ENCODE data around the gene HMGXB3.

DNA sequence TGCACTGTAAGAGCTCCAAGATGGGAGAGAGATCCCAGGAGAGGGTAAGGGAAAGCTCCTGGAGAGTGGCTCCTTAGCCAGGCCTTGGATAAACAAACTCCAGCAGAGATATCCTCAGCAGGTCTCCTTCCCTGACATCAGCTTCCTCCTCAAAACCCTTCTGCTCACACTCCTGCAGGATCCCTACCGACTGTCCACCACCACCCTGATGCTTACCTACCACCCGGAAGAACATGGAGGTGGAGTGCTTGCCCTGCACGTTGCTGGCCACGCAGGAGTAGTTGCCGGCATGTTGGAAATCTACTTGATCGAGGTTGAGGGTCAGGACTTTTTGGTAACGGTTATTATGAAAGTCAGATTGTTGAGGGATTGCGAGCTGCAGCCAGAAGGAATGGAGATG is 76.5 kb downstream of the HMGXB3 start:
- TF ChIP-seq POLR2A (IDR thresholded peaks at IDR 0.05; ENCODE audit: low read depth) (no peak), EP300 (IDR thresholded peaks at IDR 0.05) (no peak)
- TF ChIP-seq, protein P1, sequence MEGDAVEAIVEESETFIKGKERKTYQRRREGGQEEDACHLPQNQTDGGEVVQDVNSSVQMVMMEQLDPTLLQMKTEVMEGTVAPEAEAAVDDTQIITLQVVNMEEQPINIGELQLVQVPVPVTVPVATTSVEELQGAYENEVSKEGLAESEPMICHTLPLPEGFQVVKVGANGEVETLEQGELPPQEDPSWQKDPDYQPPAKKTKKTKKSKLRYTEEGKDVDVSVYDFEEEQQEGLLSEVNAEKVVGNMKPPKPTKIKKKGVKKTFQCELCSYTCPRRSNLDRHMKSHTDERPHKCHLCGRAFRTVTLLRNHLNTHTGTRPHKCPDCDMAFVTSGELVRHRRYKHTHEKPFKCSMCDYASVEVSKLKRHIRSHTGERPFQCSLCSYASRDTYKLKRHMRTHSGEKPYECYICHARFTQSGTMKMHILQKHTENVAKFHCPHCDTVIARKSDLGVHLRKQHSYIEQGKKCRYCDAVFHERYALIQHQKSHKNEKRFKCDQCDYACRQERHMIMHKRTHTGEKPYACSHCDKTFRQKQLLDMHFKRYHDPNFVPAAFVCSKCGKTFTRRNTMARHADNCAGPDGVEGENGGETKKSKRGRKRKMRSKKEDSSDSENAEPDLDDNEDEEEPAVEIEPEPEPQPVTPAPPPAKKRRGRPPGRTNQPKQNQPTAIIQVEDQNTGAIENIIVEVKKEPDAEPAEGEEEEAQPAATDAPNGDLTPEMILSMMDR (IDR thresholded peaks at IDR 0.05), result no peak
